HFFc6 (cell line): ENCODE results near the gene UBTD1. TPM values are rescaled to one million over a fixed set of nuclear protein-coding genes. Genes with fewer than 3 reads are reported as not detected.

Experiments
- DNase-seq: peaks from one replicate; pipeline ENCODE4 v3.0.0-alpha.2; 2018
- H3K27ac Mint-ChIP-seq: 2 replicates; pipeline ENCODE4 v1.8.0; 2020; ENCODE audit warnings: mild to moderate bottlenecking, mixed read lengths
- H3K27me3 Mint-ChIP-seq: 2 replicates; pipeline ENCODE4 v1.8.0; 2021; ENCODE audit warnings: mild to moderate bottlenecking, moderate library complexity, mixed read lengths; ENCODE audit not compliant: insufficient read depth
- H3K36me3 Mint-ChIP-seq: 2 replicates; pipeline ENCODE4 v1.8.0; 2021; ENCODE audit warnings: low read depth, mixed read lengths
- H3K4me1 Mint-ChIP-seq: 2 replicates; pipeline ENCODE4 v1.8.0; 2020; ENCODE audit warnings: low read depth, mixed read lengths
- H3K4me3 Mint-ChIP-seq: 2 replicates; pipeline ENCODE4 v1.8.0; 2020; ENCODE audit warnings: mild to moderate bottlenecking, moderate library complexity, mixed read lengths
- H3K9me3 Mint-ChIP-seq: 2 replicates; pipeline ENCODE4 v1.8.0; 2020; ENCODE audit warnings: mild to moderate bottlenecking, mixed read lengths
- CTCF ChIP-seq: fragments of 200-600 bp; sonication (generic); IDR thresholded peaks from 2 replicates; pipeline ENCODE4 v1.5.0; 2021; ENCODE audit warnings: antibody characterized with exemption, mild to moderate bottlenecking
- total RNA-seq, 6 experiments: library from RNA; stranded (reverse); fragmentation: NEBNext Ultra II Directional; extraction: Animal tissue kit (Norgen Biotek cat#: 25700); gene quantifications; 2 replicates in 1 of 6; 3 replicates in 5 of 6; pipeline ENCODE4 v1.2.3, GENCODE V29; 2021

Gene UBTD1
- total RNA-seq, 6 experiments from 2014 or later = 31.3 to 42.1 (median 34.8) TPM

GRCh38 chr10:97456034-97456685 lies 42.6 kb upstream of the UBTD1 start:
- Mint-ChIP-seq H3K4me3 (no peak overlapping the region), H3K9me3 (no peaks in the 10 kb centered on the region), H3K4me1 (peaks cover 12% of the 10 kb centered on the region), H3K36me3 (peaks cover 42% of the 10 kb centered on the region), H3K27me3 (peaks cover 12% of the 10 kb centered on the region), H3K27ac (peak overlapping the region; percentile 69)
- no peak for TF ChIP-seq CTCF
- DNase-seq = no peak

- Mint-ChIP-seq H3K9me3 (no peaks in the 10 kb centered on the region), H3K4me1 (peaks cover 11% of the 10 kb centered on the region), H3K4me3 (no peak overlapping the region), H3K27me3 (peaks cover 8% of the 10 kb centered on the region), H3K36me3 (peaks cover 46% of the 10 kb centered on the region), H3K27ac (peak overlapping the region; percentile 69)
- no peak for DNase-seq
- TF ChIP-seq CTCF = no peak
Observed at GRCh38 chr10:97456686-97457065, 42.0 kb upstream of the UBTD1 start.

- peaks cover 46% of the 10 kb centered on the region for H3K36me3 Mint-ChIP-seq
Observed at GRCh38 chr10:97459111-97459510, 39.6 kb upstream of the UBTD1 start.

GRCh38 chr10:97459933-97460332 lies 38.8 kb upstream of the UBTD1 start:
- Mint-ChIP-seq H3K27me3 (no peaks in the 10 kb centered on the region; the same call in 1 of the 2 replicates), H3K36me3 (peaks cover 45% of the 10 kb centered on the region)

More at GRCh38 chr10:97459111-97459510, 39.6 kb upstream of the UBTD1 start:
- no peak for TF ChIP-seq CTCF
- H3K9me3 Mint-ChIP-seq = no peaks in the 10 kb centered on the region
- no peak overlapping the region; the same call in 1 of the 2 replicates for H3K27ac Mint-ChIP-seq
- H3K27me3 Mint-ChIP-seq = peaks cover 3% of the 10 kb centered on the region; the same call in 1 of the 2 replicates
- peaks cover 17% of the 10 kb centered on the region for H3K4me1 Mint-ChIP-seq
- DNase-seq = no peak
- H3K4me3 Mint-ChIP-seq = no peak overlapping the region; the same call in 1 of the 2 replicates

GRCh38 chr10:97462309-97462708 lies 36.4 kb upstream of the UBTD1 start:
- Mint-ChIP-seq H3K27me3 (no peaks in the 10 kb centered on the region; the same call in 1 of the 2 replicates), H3K27ac (0 out of 2 replicates have a peak overlapping the region, but pooled peaks have one; percentile 23), H3K9me3 (no peaks in the 10 kb centered on the region), H3K36me3 (peaks cover 54% of the 10 kb centered on the region), H3K4me1 (peaks cover 21% of the 10 kb centered on the region), H3K4me3 (no peak overlapping the region)
- no peak for TF ChIP-seq CTCF
- DNase-seq = no peak

More at GRCh38 chr10:97459933-97460332, 38.8 kb upstream of the UBTD1 start:
- Mint-ChIP-seq H3K4me1 (peaks cover 12% of the 10 kb centered on the region), H3K9me3 (no peaks in the 10 kb centered on the region), H3K27ac (peak overlapping the region; percentile 15; the same call in 1 of the 2 replicates), H3K4me3 (no peak overlapping the region)
- no peak for DNase-seq
- no peak for TF ChIP-seq CTCF
